T-helper 22 cell (primary cell): Measurements from ENCODE around the gene G2E3.
"Not testable (repeated sequence)": the region's sequence is repeated elsewhere in the genome, so short reads cannot be mapped to it uniquely, and the experiment has no call there.

ENCODE experiments used
- DNase-seq: peaks from one replicate; pipeline ENCODE4 v3.0.0-alpha.2; 2020; ENCODE audit warnings: low read depth

Gene G2E3

GRCh38 chr14:30558675-30559555 is at the start of gene G2E3:
Gene G2E3 (plus strand): TSS chr14:30559158. CDS start chr14:30581080, 21,922 bp downstream.
- peak; percentile 74 for DNase-seq

- DNase-seq = no peak
Measured at GRCh38 chr14:30517737-30518136, 41.2 kb upstream of the G2E3 start.

- DNase-seq = no peak
Measured at GRCh38 chr14:30518867-30519560, 39.9 kb upstream of the G2E3 start.

- DNase-seq = no peak
Measured at GRCh38 chr14:30519961-30520360, 39.0 kb upstream of the G2E3 start.

GRCh38 chr14:30520536-30520935 is 38.4 kb upstream of the G2E3 start:
- no peak for DNase-seq

- no peak for DNase-seq
Measured at GRCh38 chr14:30521899-30522736, 36.8 kb upstream of the G2E3 start.

GRCh38 chr14:30525833-30526232 is 33.1 kb upstream of the G2E3 start:
- DNase-seq = no peak

- DNase-seq = no peak
Measured at GRCh38 chr14:30527196-30527595, 31.8 kb upstream of the G2E3 start.

- DNase-seq = no peak
Measured at GRCh38 chr14:30528119-30528518, 30.8 kb upstream of the G2E3 start.

GRCh38 chr14:30528778-30529642 is 29.9 kb upstream of the G2E3 start:
- DNase-seq = no peak

- no peak for DNase-seq
Measured at GRCh38 chr14:30532264-30532663, 26.7 kb upstream of the G2E3 start.

GRCh38 chr14:30533126-30533525 is 25.8 kb upstream of the G2E3 start:
- no peak for DNase-seq

GRCh38 chr14:30541318-30541717 is 17.6 kb upstream of the G2E3 start:
- no peak for DNase-seq

GRCh38 chr14:30546735-30547134 is 12.2 kb upstream of the G2E3 start:
- not testable (repeated sequence) for DNase-seq

- no peak for DNase-seq
Measured at GRCh38 chr14:30547388-30548048, 11.4 kb upstream of the G2E3 start.

- DNase-seq = no peak
Measured at GRCh38 chr14:30550335-30550734, 8.6 kb upstream of the G2E3 start.

GRCh38 chr14:30551460-30551859 is 7.5 kb upstream of the G2E3 start:
- DNase-seq = no peak

- DNase-seq = no peak
Measured at GRCh38 chr14:30553311-30553989, 5.5 kb upstream of the G2E3 start.

GRCh38 chr14:30558362-30558674 is 640 bp upstream of the G2E3 start:
- DNase-seq = no peak

- no peak for DNase-seq
Measured at GRCh38 chr14:30559638-30560091, 707 bp downstream of the G2E3 start.
